Activated naive CD4-positive, alpha-beta T cell treated with Interleukin-2 at 50 U/mL for 16 hours (primary cell): ENCODE results near the gene SLC38A1.
"Not testable (repeated sequence)": the region's sequence is repeated elsewhere in the genome, so short reads cannot be mapped to it uniquely, and the experiment has no call there.

Experiments
- DNase-seq: peaks from one replicate; pipeline ENCODE4 v3.0.0-alpha.2; 2020

SLC38A1 gene

DNA sequence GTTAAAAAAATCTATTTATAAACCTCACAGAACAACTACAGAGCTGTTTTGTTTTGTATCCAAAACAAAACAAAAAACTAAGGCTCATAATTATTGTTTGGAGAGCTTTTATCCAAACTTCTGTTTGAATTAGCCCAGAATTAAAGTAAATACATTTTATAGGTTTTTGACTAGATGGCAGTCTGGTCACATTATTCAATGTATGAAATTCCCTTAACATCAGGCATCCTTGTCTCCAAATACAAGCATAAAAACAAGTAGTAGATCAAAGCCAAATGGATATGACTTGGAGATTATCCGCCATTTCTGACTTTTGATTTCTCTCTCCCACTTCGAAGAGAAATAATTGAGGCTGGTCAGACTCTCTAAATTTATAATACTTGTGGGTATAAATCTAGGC, 63.5 kb downstream of the SLC38A1 start:
- no peak for DNase-seq

DNA sequence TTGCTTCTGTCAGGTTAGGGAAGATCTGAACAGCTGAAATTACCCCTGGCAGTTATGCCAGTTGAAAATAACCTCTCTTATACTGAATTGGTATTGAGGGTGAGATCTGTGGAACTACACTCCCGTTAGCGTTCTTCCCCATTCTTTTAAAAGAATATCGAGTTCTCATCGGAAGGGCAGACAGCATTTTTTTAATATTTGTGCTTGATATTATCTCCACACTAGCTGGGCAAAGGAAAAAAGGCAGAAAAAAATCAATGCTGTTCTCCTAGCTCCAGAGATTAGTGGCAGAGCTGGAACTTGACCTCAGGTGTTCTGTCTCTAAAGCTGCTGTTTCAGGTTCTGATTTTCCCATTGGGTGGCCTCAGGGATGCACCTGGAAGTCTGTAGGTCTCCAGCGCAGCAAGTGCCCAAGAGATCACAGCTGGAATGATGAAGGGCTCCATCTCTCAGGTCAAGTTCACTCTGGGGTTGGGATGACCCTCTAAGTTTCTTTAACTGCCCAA, 67.5 kb downstream of the SLC38A1 start:
- DNase-seq: no peak

DNA sequence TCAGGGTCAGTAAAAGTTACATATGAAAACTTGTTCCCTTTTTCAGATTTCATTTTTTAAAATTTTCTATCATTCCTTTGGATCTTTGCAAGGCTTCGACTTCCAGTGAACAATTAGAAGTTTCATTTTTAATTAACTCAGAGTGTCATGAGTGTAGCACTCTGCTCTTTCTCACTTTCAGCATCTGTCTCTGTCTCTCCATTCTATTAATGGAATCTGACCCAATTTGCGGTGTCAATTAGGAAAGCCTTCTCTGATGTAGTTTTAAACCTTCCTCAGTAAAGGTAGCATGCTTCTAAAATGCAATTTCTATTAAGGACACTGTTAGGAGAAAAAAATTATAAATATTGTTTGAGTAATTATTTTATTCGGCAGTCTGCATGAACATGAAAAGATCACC, 68.3 kb downstream of the SLC38A1 start:
- DNase-seq: no peak

DNA sequence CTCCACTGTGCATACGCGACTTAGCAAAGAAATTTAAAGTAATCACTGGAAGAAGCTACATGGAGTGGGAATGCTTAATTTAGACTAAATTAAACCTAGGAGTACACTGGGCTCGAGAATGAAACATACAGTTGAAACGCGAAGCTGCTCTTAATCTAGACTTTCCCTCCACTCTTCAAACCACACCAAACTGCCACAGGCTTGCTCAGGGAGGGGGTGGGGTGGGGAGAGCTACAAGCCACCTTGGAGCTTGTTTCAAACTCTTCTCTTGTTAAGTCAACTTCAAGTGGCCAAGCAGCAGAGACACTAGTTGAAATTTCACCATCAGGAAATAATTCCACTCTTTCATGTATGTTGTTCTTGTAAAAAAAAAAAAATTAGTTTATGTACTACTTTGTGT, 69.9 kb downstream of the SLC38A1 start:
- no peak for DNase-seq

DNA sequence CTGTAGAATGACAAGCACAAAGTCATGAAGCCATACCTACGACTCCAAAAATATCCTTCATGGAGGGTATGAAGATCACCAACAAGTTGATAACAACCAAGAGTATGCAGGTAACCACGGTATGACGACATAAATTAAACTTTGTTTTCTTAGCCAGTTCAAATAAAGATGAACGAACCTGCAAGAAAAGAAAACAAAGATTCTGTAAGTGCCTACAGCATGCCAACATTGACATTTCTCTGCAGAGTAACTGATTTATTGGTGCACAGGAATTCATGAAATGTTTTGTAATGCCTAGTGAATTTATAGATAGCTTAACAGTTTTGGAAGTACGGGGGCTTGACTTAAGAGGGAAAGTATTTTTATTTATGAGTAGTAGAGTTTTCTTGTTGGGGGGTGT, 71.0 kb downstream of the SLC38A1 start:
- DNase-seq: no peak

DNA sequence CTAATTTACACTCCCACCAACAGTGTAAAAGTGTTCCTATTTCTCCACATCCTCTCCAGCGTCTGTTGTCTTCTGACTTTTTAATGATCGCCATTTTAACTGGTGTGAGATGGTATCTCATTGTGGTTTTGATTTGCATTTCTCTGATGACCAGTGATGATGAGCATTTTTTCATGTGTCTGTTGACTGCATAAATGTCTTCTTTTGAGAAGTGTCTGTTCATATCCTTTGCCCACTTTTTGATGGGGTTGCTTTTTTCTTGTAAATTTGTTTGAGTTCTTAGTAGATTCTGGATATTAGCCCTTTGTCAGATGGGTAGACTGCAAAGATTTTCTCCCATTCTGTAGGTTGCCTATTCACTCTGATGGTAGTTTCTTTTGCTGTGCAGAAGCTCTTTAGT, 78.3 kb downstream of the SLC38A1 start:
- not testable (repeated sequence) for DNase-seq

DNA sequence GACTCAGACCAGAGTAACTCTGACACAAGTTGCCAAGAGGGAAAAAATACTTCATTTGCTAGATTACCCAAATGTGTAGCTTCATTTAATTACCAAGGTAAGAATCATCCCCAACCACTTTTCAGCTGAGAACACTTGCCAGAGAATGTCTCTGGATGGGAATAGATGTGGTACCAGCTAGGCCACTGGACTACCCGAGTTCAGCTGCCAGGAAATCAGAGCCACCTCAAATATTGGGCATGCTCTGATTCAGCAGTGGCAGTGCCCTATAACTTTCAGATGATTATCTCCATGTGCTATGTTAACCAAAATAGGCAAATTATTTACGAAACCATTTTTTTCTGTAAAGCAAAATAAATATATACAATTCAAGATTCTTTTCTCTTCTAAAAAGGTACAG, 80.7 kb downstream of the SLC38A1 start:
- no peak for DNase-seq

DNA sequence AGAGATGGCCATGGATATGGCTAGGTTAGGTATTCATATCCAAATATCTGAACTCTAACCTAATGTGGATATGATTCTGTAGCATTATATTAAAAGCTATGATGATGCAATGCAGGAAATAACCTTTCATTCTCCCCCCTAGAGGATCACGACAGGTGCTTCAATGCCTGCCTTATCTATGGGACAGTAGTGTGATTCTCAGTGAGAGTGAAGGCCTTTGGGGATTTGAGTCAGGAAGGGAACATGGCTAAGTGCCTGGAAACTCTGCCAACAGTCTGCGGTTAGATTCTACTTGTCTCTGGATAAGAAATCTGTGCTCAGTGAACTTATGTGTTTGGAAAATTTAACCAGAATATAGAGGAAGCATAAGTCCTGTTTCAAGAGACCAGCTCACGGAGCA, 81.8 kb downstream of the SLC38A1 start:
- no peak for DNase-seq

DNA sequence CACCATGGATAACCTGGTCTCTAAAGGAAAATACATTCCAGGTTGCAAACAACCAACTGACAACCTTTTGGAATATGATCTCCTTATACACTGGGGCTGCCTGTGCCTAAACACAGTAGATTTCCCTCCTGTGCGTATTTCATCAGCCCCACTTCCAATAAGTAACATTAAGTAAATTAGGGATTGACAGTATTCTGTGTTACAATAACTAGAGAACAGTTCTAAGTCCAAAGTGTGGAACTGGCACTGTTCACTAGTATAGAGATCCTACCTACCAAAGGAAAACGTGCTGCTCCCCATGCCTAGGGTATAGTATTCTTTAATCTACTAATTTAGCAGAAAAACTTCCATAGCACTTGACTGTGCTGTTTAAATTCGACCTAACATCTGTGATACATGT, 82.8 kb downstream of the SLC38A1 start:
- DNase-seq: no peak

DNA sequence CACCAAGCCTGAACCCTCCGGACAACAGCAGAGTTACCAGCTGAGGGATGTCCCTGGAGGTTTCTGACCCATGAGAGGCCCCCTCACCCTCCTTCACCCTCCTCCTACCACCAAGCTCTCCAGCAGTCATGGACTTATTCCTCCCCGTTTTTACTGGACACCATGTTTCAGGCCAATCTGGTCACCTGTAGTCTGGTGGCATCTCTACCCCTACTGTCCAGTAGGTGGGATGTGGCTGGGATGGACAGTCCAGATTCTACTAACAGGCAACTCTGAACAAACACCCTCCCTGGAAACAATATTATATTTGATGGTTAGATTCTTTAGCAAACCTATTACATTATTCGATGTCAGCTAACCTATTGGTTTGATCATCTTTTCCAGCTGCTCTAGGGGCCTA, 83.2 kb downstream of the SLC38A1 start:
- no peak for DNase-seq

DNA sequence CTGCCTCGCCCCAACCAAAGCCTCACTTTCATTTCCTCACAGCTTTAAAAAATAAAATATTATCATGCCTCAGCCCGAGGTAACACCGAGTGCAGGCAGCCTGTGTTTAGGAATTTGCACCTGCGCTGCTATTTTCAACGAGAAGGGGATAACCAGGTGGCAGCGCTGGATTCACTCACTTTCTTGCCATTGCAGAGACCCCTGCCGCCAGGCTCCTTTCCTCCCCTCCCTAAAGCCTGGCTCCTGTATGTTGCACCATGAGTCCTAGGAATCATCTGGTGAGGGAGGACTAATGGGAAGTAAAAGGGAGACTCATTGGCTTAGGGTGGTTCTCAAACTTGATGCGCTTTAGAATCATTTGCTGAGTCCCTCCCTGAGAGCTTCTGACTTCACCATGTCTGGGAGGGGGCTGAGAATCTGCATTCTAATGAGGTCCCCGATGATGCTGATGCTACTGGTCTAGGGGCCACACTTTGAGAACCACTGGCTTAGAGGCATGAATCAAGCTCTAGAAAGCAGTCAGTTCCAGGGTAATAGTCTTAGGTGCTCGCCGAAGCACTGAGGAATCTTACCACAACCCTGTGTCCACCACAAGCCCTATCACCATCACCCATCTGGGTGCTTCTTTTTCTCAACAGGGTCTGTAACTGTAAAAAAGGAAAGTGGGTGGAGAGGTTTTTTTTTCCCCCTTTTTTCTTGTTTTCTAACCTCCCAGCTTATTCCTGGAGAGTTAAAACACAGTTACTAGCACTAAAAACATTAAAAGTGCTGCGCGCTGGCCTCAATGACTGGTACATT, 83.8 kb downstream of the SLC38A1 start:
- DNase-seq: no peak

DNA sequence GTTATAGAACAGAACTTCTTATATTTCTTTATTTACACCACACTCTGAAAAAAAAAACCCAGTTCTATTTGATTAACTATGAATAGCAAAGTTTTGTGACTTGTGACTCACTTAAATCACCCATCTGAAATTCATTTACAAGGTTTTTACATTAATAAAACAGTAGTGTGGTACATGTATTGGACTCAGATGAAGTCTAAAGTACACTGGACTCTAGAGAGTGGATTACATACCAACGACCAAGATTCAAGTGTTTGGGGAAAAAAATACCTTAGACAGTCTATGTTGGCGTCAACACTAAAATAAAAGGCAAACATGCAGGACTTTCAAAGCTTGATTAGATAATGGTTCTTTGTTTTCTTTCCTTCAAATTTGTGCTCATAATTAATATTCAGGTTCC, 85.7 kb downstream of the SLC38A1 start:
- no peak for DNase-seq

DNA sequence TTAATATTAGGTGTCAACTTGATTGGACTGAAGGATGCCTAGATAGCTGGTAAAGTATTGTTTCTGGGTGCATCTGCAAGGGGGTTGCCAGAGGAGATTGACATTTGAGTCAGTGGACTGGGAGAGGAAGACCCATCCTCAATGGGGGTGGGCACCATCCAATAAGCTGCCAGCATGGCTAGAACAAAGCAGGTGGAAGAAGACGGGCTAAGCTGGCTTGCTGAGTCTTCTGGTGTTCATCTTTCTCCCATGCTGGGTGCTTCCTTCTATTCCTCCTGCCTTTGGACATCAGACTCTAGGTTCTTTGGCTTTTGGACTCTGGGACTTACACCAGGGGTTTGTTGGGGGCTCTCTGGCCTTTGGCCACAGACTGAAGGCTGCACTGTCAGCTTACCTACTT, 87.4 kb downstream of the SLC38A1 start:
- no peak for DNase-seq

DNA sequence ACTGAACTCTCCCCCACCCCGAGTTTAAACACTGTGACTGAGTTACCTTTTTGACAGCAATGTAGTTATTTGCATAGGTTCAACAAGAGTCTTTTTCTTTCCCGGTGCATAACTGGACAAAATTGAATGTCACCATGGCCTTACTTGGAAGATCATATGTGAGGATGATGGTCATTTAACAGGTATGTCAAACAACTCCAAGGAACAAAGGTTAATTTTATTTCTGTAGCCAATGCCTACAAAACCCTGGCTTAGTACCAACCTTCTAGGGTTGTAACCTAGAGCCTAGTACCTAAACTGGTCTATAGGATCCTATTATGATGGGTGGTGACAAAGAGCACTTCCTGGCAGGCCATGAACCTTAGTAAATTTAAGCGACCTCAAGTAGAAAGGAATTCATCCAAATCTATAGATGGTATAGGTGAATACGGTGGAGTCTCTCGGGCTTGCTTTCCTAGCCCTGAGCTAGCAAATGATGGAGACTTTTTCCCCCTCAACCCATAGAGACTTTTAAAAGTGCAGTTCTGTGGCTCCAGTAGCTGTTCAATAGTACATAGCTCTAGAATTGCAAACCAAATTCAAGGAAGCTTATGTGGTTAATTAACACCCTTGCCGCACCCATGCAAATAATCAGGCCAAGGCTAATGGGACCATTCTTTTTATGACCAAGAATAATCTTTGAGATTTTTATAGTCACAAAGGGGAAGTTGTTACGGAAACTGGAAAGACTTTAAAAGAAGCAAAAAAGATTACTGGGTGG, 89.0 kb downstream of the SLC38A1 start:
- DNase-seq: no peak

DNA sequence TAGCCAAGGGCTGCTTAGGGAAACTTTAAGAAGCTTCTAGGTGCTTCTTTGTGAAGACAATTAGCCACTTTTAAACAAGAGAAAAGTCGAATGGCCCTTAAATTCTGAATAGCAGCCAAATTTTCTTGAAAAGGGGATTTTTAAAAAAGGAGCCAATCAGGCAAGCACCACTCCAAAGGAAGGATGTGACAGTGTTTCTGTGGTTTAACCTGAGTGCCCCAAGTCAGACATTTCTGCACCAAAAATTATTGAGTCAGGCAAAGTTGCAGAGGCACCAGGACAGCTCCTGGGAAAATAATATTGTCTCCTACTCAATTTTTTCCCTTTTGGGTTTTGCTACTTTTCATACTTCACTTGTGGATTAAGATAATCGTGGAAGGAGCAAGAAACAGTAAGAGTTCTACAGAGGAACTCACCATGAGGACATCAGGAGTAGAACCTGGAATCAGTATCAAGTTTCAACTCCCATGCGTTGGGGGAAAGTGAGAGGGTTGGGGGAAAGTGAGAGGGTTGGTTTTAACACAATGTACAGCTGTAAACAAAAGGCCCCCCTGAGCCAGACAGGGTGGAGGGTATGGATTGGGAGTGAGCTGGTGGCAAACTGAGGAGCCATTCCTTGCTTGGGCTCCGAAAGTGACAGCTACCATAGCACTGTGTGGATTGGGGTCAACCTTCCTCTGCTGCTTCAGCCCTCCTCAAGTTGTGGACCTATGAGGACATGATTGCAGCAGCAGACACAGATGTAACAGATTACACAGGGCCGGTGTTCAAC, 90.8 kb downstream of the SLC38A1 start:
- DNase-seq: no peak

DNA sequence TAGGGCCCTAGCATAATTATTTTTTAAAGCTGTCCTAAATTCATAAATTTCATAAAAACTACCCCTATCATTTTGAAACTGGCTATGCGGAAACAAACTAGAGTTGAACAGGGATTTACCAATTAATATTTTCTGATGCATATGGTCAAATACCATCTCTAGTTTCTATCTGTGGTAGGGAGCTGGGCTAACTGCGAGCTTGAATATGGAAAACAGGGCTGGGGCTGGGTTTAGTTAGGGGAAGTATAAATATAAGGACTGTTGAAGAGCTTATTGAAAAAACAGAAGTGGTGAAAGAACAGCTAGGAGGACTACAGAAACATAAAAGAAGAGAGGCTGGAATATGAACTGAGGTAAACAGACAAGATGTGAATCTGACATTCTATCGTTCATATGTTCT, 91.8 kb downstream of the SLC38A1 start:
- no peak for DNase-seq

DNA sequence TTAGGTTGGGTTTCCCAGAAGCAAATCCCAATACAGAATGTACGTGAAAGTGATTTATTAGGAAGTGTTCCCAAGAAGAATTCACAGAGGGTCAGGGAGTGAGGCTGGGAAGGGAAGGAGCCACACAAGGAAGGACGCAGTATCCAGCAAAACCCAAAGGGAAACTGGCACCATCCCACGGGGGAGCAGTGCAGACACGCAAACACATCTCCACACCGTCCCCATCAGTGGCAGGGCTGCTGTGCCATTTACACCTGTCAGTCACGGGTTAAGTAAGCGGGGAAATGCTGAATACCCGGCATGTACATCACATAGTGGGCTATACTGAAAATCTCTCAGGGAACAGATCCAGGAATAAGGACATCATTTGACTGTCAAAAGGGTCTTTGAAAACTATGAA, 93.9 kb downstream of the SLC38A1 start:
- DNase-seq: no peak

DNA sequence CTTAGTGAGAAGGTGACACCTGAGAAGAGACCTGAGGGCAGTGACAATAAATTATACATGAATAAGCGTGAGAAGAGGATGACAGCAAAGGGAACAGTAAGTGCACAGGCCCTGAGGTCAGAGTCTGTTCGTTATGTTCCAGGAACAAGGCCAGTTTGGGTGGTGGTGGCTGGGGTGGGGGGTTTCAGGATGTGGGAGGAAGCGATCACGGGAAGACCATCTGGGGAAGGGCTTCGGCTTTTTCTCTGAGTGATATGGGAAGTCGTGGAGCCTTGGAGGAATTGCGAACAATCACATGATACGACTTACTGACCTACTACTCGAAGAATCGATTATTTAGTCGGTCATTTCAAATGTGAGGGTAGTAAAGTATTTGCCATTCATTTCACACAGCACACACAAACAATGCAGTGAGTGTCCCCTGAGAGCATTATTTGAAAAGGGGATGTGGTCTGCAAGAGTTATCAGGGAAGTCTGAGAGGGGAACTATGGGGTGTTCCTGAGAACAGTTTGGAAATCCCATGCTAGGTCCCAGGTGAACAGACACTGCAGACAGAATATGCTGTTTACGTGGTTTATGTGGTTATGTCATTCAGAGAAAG, 94.7 kb downstream of the SLC38A1 start:
- no peak for DNase-seq

DNA sequence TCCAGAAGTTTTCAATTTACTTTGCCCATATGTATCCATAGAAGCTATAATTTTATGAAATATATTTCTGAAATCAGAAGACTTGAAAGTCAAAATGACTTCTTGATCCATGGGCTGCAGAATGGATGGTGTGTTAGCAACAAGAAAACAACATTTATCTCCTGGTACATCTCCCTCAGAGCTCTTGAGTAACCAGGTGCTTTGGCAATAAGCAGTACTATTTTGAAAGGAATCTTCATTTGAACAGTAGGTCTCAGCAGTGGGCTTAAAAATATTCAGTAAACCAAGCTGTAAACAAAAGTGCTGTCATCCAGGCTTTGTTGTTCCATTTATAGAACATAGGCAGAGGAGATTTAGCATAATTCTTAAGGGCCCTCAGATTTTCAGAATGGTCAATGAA, 100.4 kb downstream of the SLC38A1 start:
- DNase-seq: no peak

DNA sequence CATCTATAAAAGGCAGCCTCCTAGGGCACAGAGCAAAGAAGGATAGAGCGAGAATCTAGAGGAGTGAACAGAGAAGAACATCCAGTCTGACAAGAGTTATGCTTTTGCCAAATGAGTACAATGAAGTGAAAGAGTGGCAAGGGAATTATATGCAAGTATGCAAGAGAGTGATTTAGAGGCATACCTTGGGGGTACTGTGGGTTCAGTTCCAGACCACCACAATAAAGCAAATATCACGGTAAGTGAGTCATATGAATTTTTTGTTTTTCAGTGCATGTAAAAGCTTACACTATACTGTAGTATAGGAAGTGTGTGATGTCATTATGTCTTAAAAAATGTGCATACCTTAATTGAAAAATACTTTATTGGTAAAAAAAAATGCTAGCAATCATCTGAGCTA, 101.4 kb downstream of the SLC38A1 start:
- no peak for DNase-seq

DNA sequence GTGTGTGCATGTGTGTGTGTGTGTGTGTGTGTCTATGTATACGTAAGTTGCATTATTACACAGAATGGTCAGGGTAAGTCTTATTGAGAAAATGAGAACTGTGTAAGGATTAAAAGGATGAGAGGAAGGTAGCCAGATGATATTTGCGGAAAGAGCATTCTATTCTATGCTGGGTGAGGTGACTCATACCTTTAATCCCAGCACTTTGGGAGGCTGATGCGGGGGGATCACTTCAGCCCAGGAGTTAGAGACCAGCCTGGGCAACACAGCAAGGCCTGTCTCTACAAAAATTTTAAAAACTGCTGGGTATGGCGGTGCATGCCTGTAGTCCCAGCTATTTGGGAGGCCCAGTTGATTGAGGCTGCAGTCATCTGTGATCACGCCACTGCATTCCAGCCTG, 103.7 kb downstream of the SLC38A1 start:
- no peak for DNase-seq

DNA sequence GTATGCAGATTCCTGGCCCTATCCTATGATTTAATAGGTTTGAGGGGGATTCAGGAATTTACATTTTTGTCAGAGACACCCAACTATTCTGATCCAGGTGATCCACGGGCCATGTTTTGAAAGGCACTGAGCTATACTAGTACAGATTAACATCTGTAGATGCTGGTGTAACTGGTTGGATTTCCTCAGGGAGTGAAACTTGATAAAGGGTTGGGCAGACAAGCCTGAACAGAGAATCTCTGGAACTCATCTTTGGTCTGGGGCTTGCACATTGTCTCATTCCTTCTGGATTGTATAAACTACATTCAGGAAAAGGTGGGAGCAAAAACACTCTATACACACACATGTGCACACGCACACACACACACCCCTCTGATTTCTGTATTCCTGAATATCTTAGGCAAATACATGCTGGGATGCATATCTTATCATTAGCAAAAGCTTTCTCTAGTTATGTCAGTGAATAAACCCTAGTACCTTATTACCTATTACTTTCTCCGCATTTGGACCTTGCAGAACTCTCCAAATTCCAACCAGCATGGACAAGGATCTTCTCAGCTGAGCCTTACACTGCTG, 104.6 kb downstream of the SLC38A1 start:
- no peak for DNase-seq

DNA sequence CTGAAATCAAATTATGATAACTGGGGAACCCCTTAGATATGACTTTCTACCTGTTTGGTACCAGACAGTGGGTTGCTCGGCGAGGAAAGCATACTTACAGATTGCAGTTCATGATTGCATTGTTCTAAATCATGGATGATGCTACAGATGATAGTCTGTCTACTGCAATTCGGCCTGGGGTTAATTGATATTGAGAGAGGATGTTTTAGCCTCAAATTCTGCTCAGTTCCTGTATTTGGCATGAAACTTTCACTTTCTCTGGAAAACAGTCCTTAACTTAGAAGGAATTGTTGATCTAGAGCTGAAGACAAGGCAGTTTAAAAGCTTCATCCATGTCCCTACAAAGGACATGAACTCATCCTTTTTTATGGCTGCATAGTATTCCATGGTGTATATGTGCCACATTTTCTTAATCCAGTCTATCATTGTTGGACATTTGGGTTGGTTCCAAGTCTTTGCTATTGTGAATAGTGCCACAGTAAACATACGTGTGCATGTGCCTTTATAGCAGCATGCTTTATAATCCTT, 106.2 kb downstream of the SLC38A1 start:
- not testable (repeated sequence) for DNase-seq
